HG03469 (cell line): ENCODE data around the gene CMIP.

Experiments used
- ATAC-seq: cut with Tn5 transposase; IDR thresholded peaks from one replicate; pipeline ENCODE4 v1.9.1; 2021; ENCODE audit warnings: mild to moderate bottlenecking, moderate library complexity, moderate number of reproducible peaks; ENCODE audit not compliant: unreplicated experiment

Gene CMIP

DNA sequence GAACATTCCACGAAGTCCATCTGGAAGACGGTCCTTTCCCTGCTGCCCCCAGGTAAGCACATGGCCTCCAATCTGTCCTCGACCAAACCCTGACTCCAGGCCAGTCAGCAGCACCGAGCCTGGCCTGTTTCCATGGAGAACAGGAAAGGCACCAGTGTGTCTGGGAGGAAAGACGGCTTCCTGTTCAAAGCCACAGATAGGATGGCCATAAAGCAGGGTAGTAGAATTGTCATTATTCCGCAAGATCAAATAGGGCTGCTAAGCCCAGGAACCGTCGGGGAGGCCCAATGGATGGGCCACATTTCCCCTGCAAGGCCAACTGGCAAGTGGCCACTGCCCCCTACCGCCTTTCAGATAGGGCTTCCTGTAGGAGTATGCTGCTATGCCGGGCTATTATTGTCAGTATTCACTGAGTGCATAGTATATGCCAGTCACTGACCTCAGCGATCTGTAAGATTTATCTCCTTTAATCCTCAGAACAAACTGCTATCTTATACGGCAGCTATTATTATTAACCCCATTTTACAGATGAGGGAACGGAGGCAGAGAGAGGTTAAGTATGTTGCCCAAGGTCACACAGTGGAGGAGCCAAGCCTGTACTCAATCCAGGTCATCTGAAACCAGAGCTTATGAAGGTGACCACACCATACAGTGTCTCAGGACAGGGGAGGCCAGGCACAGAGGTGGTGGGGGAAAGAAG, 311.5 kb downstream of the CMIP start:
- no peak for ATAC-seq

DNA sequence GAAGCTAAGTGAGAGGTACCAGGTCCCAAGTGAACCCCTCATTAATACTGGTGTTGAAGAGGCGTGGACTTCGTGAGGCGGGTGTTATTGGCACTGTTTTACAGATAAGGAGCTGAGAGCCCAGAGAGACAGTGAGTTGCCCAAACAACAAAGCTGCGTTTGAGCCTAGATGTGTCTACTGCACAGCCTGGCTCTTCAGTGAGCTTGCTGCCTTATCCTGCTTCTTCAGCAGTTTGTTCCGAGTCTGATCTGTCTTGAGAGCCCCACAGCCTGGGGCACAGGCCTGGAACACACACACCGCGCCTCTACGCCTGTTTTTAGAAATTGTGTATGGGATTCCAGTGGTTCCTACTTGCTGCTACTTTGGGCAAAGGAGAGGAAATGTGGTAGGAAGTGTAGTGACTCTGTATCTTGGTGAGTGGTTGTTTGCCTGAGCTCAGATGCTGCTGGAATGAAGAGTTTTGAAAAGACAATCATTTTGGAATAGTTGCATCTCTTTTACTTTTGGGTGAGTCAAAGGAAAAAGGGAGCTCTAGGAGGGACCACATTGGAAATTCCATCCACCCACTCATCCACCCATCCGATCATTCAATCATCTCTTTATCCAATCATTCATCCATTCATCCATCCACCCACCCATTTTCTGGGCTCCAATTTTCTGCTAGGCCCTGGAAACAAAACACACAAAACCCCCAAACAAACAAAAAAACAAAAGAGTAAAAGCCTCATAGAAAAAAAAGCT, 312.2 kb downstream of the CMIP start:
- ATAC-seq = no peak

DNA sequence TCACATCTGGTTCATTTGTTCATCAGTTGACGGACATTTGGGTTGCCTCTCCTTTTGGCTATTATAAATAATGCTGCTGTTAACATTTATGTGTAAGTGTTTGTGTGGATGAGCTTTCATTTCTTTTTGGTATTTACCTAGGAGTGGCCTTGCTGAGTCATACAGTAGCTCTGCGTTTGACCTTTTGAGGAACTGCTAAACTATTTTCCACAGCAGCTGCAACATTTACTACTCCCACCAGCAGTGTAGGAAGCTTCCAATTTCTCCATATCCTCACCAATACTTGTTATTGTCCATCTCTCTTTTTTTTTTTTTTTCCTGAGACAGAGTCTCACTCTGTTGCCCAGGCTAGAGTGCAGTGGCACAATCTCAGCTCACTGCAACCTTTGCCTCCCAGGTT, 313.8 kb downstream of the CMIP start:
- ATAC-seq = no peak
